Skeletal muscle cell (primary cell): ENCODE results near the gene MGAM2.

Experiments used
- DNase-seq: peaks from one replicate; pipeline ENCODE4 v3.0.0-alpha.2; 2010; ENCODE audit warnings: low read depth
- H3K4me3 ChIP-seq: 2 replicates; pipeline ENCODE4 v1.5.1; 2011; ENCODE audit warnings: low read depth, mild to moderate bottlenecking, control low read depth, low read length, moderate library complexity

The MGAM2 gene

DNA sequence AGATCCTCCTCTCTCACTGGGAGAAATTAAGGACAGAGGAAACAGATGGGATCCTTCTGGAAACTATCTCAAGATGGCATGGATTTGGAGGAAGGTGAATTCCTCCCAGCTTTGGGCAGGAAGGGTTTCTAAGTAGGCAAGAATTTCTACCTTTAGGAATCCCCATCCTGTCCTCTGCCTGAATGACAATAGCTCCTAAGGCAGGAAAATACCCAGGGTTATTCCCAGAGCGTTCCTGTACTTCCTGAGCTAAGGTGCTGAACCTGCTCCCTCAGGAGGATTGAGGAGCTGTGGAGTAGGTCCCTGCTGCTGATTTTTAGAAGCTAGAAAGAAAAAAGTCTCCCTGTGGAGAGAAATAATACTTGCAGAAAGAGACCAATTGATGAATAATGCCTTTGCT is 568 bp downstream of the MGAM2 start:
- DNase-seq: no peak

DNA sequence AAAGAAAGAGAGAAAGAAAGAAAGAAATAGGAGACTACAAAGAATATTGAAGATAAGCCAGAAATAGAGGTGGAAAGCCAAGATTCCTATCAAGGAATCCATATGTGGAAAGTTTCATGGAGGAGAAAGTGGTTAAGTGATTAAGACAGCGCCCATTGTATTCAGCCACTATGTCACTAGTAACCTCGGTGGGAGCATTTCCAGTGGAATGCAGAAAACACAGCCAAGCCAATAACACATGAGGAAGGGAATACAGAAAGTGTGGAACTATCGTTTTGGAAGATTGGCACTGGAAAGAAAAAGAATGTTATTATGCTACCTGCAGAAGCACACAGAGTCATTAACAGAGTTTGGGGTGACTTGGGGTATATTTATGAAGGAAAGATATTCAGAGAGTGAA is 2.7 kb downstream of the MGAM2 start:
- H3K4me3 ChIP-seq: no peak overlapping the region
- no peak for DNase-seq

More for the DNA sequence above, 568 bp downstream of the MGAM2 start:
- no peak overlapping the region for H3K4me3 ChIP-seq

DNA sequence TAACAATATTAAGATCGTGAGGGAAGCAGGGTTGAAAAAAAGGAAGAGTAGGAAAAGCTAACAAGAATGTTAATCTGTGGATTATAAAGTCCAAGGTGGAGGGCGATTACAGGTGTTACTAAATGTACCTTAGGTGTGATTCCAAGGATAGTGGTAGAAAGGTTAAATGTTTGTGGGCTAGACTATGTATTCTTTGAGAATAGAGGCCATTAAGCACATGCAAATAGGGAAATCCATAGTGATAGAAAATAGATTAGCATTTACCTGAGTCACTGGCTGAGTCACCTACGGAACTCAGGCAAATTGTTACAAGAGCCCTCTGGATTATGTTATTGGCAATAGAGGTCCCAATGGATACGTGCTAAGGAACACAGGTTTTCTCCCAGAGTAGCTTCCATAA is 9.0 kb downstream of the MGAM2 start:
- DNase-seq: no peak

DNA sequence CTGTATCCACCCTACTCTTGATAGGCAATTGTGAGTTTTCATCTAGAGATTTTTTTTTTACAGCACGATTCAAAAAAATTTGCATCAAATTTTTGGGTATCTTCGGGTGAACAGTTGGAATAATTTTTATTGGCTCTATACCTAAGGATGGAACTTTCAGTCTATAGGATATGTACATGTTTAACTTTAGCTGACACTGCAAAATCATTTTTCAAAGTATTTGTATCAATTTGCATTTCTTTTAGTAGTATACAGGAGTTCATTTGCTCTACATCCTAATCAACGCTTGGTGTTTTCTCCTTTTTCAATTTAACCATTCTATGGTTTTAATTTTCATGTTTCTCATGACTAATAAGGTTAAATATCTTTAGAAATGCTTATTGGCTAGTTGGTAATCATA is 11.7 kb downstream of the MGAM2 start:
- no peak for DNase-seq
- no peak overlapping the region for H3K4me3 ChIP-seq

More for the DNA sequence above, 9.0 kb downstream of the MGAM2 start:
- no peak overlapping the region for H3K4me3 ChIP-seq

DNA sequence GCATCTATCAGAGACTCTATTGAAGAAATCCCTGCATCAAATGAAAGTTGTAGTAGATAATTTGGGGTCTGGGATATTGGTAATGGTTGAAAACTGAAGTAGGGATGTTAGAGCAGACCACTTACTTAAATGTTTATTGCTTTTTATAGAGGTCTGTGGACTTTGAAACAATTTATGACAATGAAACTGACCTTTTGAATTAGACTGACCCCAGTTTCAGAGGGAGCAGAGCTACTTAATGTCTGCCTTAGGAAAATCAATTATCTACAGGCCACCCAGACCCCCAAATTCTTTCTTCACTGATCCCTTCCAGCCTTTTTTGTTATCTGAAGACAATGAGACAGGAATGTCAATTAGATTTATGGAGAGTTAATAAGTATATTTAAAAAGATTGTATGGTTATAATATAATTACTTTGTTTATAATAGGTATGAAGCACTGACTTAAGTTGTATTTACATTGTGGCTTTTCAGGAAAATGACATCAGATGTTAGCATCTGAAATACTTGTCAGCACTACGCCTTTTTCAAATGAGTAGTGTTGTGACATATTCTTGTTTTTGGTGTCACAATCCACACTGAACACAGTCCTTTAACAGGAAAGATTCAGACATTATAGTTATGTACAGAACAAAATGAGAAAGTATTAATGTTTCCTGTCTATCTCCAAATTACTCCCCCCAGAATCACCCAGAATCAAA is 13.9 kb downstream of the MGAM2 start:
- no peak overlapping the region for H3K4me3 ChIP-seq
- no peak for DNase-seq

DNA sequence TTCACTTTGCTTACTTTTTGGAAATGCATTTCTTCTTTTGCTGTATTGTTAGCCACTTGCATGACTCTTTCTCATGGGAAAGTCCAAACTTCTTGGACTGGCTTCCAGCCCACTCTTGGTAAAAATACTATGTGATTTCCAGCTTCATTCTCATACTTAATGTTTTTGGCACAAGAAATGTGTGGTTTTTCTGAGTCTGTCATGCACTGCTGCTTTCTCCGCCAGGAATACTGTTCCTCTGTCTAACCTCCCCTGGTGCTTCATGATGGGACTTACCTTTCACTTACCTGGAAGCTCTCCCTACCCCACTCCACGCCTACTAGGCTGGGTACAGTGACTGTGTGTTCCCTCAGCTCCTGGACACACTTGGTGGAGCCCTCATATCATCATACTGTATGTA is 18.7 kb downstream of the MGAM2 start:
- DNase-seq: no peak

DNA sequence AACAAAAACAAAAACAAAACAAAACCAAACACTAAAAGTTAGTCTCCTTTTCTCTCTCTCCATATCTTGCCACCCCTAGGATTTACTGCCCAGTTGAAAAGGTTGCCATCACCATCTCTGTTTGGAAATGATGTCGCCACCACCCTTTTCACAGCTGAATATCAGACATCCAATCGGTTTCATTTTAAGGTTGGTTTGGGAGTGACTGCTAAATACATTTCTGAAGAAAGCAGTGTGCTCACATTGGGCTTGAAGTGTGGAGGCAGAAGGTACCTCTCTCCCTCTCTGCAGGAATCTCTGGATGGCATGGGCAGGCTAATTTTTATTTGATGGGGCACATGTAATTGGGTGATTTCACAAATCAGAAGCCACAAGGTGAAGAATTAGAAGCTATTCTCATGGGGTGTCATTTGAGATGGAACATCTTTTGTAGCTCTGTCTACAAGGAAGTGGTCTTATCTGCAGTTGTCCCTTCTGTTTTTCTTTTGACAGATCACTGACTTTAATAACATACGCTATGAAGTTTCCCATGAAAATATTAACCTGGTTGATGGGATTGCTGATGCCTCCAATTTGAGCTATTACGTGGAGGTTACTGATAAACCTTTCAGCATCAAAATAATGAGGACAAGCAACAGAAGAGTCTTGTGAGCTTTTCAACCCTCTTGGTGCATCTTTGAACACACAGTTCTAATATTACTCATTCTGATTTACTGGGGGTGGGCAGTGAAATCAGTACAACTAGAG is 20.1 kb downstream of the MGAM2 start:
- no peak overlapping the region for H3K4me3 ChIP-seq
- DNase-seq: no peak

More for the DNA sequence above, 18.7 kb downstream of the MGAM2 start:
- H3K4me3 ChIP-seq: no peak overlapping the region

DNA sequence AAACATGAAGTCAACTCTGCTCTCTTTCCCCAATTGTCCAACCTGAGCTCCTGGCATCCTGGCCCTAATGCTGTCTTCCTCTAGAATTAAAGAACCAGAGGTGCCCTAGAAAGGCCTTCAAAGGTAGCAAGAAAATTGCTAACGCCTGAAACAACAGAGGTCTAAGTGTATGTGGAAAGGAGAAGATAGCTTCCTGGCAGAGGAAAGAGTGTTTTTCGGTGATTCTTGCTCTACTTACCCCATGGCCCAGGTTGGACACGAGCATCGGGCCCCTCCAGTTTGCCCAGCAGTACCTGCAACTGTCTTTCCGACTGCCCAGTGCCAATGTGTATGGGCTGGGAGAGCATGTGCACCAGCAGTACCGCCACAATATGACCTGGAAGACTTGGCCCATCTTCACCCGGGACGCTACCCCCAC is 22.2 kb downstream of the MGAM2 start:
- DNase-seq: no peak
- no peak overlapping the region for H3K4me3 ChIP-seq

DNA sequence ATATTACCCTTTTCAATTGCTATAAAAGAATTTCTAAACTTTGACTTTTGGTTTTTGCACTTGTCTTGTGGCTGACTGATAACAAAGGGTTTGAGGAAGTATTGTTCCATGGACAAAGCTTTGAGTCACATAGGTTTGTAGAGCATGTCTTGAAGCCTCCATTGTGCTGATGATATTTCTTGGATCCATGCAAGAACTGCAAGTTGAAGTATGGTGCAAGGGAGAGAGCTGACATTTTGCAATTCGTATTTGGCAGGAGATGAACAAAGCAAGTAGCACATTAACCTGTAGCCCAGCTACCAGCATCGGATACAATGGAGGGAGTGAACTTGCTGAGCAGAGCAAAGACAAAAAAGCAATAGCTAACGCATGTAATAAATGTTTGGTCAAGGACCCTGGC is 23.4 kb downstream of the MGAM2 start:
- no peak overlapping the region for H3K4me3 ChIP-seq
- no peak for DNase-seq

DNA sequence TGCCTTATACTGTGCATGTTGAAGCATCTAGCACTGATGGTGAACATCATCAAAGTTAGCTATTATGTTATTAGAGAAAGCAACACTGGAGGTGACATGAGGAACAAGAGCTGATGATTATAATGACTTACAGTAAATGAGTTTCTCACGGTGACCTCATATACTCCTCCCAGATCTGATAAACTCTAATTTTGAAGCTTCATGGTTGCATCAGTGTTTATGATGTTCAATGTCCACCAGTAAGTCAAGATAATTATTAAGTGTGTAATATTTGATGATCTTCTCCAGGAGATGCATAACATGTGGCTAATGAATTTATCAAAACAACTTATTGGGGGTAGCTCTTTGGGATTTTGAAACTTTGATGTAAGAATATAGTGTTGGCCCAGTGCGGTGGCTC is 27.5 kb downstream of the MGAM2 start:
- DNase-seq: no peak
- H3K4me3 ChIP-seq: no peak overlapping the region

DNA sequence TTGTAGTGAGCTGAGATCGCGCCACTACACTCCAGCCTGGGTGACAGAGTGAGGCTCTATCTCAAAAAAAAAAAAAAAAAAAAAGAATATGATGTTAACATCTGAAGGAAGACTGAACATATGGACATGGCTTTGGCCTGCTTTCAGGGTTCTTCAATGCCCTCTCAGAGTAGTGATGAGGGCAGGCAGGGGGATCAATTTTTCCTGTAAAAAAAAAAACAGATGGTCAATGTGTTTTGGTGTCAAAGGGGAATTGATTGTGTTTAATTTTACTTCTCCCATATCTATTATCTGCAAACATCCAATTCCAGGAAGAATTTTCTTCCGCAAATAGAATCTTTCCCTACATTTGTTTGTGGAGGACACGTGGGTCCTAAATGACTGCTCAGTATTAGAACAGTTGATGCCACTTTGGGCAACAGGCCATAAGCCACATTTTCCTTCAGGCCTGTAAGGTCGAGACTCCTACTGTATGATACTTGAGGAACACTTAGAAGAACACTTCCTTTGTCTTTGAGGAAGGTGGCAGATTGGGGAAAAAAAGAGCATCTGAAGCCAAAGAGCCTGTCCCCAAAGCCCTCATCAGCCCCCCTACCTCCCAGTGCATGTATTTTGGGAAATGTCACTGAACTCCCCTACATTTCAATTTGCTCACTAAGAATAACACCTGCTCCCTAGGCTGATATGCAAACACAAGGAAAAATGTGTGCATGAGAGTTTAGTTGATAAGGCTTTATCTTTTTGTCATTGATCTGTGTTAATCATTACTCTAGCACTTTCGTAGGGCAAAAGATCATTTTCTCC is 28.3 kb downstream of the MGAM2 start:
- DNase-seq: no peak
- no peak overlapping the region for H3K4me3 ChIP-seq

DNA sequence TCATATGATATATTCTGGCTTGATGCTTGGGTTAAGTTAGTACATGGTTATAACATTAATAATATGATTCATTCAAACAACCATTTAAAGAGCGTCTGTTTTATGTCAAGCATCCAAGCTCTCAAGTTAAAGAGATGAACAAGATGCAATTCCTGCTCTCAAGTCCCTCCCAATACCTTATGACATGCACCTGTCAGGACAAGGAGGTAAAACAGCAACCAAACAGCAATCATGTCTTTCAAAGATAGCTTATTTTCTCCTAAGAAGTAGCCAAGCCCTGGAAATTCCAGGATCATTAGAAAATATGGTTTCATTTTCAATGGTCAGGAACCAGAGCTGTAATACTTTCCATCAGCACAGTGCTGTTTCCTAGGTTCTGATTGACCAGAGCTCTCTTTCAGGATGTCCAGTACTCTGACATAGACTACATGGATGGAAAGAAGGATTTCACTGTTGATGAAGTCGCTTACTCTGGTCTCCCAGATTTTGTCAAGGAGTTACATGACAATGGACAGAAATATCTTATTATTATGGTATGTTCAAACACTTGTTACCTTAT is 29.0 kb downstream of the MGAM2 start:
- H3K4me3 ChIP-seq: no peak overlapping the region
- DNase-seq: no peak

DNA sequence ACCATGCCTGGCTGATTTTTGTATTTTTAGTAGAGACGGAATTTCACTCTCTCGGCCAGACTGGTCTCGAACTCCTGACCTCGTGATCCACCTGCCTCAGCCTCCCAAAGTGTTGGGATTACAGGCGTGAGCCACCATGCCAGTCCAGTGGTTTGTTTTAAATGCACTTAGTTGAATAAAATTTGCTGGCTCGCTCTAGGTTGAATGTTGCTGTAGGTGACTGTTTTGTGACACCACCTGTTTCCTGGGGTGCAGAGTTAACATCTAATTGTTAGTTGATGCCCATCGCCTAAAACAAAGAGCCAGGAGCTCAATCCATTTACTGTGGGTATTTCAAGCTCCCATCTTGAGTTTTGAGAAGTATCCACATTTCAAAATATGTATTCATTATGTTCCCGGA is 31.2 kb downstream of the MGAM2 start:
- DNase-seq: no peak

DNA sequence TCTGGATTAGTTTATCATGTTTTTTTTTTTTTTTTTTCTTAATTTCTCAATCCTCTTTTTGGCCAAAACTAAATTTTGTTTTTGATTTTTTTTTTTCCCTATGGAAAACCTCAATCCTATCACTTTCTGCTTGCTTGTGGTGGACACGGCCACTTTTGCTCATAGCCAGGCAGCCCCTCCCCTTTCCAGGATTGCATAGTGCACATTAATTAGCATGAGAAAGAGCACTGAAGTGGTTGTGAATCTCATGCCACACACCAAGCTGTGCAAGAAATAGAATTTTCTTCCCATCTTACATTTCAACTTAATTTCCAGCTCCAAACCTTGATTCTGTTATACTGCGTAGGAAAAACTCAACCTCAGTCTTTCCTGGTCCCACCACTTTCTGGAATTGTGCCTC is 34.6 kb downstream of the MGAM2 start:
- no peak overlapping the region for H3K4me3 ChIP-seq
- no peak for DNase-seq

More for the DNA sequence above, 31.2 kb downstream of the MGAM2 start:
- H3K4me3 ChIP-seq: no peak overlapping the region

DNA sequence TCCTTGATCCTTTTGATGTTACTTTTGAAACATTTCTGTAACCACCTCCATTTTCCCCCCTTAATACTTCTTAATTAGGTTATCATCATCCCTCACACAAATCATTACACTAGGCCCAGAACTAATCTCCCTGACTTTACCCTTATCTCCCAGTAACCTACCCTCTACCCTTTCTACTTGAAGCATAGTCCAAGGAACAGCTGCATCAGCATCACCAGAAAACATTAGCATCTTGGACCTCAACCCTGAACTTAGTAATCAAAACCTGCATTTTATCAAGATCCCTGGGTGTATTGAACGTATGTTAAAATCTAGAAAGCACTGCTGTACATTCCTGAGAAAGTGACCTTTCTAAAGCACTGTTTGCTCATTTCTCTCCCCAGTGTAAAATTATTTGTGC is 38.8 kb downstream of the MGAM2 start:
- H3K4me3 ChIP-seq: no peak overlapping the region
- DNase-seq: no peak

DNA sequence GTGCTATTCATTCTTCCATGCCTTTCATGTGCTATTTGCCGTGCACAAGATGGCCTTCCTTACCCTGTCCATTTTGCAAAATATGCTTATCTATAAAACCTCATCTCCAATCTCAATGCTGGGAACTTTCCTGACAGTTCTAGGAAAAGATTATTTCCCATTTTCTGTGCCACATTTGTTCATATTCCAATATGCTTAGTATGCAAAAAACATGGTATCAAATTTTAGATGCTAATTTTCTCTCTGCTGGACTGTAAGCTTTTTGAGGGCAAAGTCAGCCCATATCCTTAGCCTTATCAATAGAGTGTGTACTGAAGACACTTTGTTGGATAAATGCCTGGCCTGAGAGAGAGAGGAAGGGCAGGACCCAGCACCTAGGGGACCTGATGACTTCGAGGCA is 39.4 kb downstream of the MGAM2 start:
- DNase-seq: no peak
- no peak overlapping the region for H3K4me3 ChIP-seq

DNA sequence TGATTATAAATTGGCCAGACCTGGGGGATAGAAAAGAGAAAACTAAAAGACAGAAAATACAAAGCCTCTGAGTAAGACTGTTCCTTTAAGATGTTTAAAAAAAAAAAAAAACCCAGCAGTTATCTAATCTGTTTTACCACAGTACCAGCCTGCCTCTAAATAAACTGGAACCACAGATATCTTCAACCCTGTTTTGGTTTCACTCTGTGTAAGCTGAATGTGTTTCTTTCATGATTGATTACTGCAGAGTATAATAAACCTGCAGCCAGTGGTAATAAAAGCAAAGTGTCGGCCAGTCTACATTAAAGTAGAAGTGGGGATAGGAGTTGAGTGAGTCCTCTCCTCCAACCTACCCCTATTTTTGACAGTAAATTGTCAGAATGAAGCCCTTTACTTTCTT is 40.6 kb downstream of the MGAM2 start:
- H3K4me3 ChIP-seq: no peak overlapping the region
- DNase-seq: no peak

DNA sequence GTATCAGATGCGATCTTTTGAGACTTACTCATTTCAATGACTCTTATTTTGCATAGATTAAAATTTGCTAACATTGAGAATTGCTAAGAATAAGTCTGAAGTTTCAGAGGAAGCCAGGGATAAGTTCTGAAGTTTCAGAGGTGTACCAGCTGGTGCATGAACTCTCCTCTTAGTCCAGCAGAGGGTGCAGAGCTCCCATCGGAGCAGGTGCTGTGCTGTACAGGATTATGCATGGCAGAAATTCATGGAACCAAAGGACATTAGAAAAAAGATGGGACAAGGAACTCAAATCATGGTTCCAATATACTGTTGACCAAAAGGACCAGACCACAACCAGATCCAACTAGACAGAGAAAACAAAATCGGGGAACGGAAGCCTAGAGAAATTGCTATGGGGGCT is 41.9 kb downstream of the MGAM2 start:
- no peak for DNase-seq

DNA sequence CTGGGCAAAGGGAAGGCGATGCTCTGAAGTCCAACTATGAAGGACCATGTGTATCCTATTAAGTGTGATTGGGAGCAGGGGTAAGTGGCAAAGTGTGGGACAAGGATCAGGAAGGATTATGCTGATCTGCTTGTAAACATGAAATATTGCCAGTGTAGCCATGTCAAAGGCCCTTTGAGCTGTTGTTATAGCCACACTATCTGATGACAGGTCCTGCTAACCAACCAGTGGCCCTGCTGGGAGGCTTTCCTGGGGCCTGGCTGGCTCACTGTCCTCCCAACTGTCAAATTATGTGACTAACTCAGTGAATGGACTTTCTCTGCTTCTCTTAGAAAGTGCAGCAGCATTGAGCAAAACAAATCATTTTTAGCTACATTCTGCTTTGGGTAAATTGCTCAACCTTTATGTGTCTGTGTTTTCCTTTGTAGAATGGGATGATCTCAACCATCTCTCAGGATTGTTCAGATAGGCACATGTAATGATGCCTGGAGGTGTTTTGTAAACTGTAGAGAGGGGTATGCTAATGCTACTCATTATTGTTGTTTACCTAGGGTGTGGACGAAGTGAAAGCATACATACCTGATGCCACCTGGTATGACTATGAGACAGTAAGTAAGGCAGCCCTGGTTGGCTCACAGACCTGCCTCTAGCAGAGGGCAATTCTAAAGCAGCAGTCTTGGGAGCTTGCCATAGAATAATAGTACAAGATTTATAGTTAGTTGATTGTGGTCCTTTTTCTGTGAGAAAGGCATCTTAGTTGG is 47.4 kb downstream of the MGAM2 start:
- no peak for DNase-seq
- H3K4me3 ChIP-seq: no peak overlapping the region

More for the DNA sequence above, 41.9 kb downstream of the MGAM2 start:
- no peak overlapping the region for H3K4me3 ChIP-seq
